Stimulated activated CD4-positive, alpha-beta T cell treated with anti-CD3 and anti-CD28 coated beads, Interleukin-15, amount 100 ng/mL, for 1 hour (primary cell): ENCODE measurements around the gene LILRA1.
"Not testable (repeated sequence)": the region's sequence is repeated elsewhere in the genome, so short reads cannot be mapped to it uniquely, and the experiment has no call there.

Source experiments
- DNase-seq, 2 donors: peaks; one replicate each; pipeline ENCODE4 v3.0.0-alpha.2; 2020; ENCODE audit warnings: low read depth in 1 of 2, low spot score in 1 of 2

LILRA1 gene

DNA sequence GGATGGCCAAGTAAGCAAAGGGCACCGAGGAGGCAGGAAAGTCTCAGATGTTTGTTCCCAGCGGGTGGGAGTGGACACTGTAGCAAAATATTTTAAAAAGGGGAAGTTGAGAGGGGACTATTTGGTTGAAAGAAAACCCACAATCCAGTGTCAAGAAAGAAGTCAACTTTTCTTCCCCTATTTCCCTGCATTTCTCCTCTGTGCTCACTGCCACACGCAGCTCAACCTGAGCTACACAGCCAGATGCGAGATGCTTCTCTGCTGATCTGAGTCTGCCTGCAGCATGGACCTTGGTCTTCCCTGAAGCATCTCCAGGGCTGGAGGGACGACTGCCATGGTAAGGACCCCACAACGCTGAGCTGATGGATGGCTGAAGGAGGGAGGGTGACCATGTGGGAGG is at the start of gene LILRA1:
Gene LILRA1 (plus strand): TSS at position 188 of the 400 bp plus-strand sequence. CDS start 613 bp downstream, outside the sequence.
- DNase-seq = not testable (repeated sequence)

DNA sequence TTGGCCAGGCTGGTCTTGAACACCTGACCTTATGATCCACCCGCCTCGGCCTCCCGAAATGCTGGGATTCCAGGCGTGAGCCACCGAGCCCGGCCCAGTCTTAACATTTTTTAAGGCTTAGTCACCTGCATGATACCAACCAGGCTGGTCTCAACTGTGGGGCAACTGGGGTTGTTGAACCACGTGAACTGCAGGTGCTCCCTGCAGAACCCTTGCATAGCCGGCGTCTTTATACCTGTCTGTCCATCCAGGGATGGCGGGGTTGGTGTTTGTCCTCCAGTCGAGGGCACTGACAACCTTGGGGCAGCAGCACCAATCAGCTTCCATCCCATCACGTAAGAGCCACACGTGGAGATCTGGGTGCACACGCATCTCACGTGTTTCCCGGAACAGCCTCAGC is 44.6 kb upstream of the LILRA1 start:
- DNase-seq = no peak

GRCh38 chr19:54549224-54549623 is 44.2 kb upstream of the LILRA1 start:
- no peak for DNase-seq

- no peak for DNase-seq
Observed at GRCh38 chr19:54551293-54551692, 42.1 kb upstream of the LILRA1 start.

- no peak for DNase-seq
Observed at GRCh38 chr19:54551950-54552912, 41.2 kb upstream of the LILRA1 start.

DNA sequence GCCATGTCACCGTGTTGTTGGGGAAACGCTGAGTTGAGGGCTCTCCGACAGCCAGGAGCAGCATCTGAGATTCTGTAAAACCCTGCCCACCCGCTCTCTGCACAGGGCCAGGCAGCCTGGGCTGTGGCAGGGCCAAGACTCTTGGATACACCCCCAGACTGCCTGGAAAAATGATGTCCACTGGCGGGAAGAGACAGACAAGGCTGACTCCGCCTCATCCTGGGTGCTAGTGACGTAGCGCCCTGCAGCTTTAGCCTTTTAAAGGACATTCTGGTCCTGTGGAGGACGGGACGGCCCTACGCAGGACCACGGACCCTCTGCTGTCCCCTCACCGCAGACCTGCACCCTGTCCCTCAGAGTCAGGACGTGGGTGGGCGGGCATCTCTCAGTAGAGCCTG is 40.5 kb upstream of the LILRA1 start:
- DNase-seq = no peak

DNA sequence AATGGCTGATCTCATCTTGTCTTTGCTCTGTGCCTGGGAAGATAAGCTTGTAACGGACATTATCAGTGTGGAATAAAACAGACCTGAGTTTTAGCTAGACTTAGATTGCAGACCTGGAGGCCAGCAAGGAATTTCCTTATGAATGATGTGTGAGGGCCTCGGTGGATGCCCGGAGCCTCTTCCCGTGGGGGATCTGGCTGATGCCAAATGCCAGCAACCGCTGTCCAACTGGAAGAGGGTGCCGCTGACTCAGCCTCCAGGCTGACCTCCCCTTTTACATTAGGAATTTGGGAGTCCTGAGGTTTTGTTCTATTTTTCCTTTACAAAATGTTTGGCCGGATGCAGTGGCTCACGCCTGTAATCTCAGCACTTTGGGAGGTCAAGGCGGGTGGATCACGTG is 39.4 kb upstream of the LILRA1 start:
- no peak for DNase-seq

- no peak for DNase-seq
Observed at GRCh38 chr19:54554896-54555295, 38.5 kb upstream of the LILRA1 start.

DNA sequence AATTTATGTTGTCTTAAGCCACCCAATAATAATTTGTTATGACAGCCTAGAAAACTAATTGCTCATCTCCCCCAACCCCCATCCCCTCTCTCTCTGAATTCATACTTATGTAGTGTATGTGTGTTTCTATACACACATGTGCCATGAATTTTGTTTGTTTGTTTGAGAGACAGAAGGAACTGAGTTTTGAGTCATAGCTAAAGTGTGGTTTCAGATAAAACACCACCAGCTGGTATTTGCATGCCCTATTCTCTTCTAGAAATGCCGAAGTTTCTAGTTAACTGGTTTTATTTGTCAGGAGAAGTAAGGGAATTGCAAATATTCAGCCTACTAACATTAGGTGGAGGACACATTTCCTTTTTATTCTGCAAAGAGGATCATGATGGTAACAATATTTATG is 37.2 kb upstream of the LILRA1 start:
- no peak for DNase-seq

DNA sequence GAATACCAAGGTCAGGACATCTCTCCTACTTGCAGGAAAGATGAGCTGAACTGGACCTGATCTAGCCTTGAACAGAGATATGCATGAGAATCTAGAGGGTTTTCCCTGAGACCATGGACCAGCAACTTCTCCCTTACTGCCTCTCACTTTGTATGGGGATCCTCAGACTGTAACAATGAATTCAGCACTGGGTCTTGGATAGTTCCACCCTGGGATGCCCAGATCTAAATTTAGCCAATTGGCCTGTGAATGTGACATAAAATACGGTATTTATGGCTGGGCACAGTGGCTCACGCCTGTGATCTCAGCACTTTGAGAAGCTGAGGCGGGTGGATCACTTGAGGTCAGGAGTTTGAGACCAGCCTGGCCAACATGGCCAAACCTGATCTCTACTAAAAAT is 35.1 kb upstream of the LILRA1 start:
- DNase-seq = no peak

DNA sequence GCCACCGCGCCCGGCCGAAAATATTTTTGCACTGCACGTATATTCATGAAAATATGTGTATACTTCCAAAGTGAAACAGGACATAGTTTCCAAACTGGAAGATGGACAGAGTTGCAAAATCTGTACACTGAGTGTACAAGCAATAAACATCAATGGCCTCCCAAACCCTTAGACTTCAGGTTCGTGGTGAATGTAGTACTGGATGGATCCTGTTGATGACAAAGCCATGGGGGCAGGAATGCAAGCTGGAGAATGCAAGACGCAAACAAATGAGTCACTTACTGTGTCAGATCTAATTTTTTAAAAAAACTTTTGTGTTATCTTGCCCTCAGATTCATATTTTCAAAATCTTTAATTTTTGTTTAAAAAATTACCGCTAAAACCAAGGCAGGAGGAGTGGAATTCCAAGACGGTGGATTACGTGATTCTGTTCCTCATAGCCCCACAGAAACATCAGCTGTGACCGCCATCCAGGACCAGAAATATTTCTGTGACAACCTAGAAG is 32.5 kb upstream of the LILRA1 start:
- no peak for DNase-seq

- no peak for DNase-seq
Observed at GRCh38 chr19:54561840-54562239, 31.6 kb upstream of the LILRA1 start.

DNA sequence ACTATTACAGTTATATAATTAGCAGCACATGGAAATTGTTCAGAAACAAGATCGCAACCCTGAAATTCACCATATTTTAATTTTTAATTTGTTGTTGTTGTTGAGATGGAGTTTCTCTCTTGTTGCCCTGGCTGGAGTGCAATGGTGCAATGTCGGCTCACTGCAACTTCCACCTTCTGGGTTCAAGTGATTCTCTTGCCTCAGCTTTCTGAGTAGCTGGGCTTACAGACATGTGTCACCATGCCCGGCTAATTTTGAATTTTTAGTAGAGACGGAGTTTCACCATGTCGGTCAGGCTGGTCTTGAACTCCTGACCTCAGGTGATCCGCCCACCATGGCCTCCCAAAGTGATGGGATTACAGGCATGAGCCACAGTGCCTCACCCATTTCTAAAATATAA is 30.2 kb upstream of the LILRA1 start:
- DNase-seq = not testable (repeated sequence)

DNA sequence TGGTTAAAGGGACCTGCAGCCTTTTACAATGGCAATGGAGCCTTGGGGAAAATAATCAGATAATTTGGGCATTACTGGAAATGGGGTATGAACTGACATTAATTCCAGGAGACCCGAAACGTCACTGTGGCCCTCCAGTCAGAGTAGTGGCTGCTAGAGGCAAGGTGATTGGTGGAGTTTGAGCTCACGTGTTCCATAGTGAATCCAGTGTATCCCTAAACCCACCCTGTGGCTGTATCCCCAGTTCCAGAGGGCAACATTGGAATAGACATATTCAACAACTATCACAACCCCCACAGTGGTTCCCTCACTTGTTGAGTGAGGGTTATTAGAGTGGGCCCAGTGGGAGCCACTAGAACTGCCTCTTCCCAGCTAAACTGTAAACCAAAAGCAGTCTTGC is 23.1 kb upstream of the LILRA1 start:
- DNase-seq = no peak

DNA sequence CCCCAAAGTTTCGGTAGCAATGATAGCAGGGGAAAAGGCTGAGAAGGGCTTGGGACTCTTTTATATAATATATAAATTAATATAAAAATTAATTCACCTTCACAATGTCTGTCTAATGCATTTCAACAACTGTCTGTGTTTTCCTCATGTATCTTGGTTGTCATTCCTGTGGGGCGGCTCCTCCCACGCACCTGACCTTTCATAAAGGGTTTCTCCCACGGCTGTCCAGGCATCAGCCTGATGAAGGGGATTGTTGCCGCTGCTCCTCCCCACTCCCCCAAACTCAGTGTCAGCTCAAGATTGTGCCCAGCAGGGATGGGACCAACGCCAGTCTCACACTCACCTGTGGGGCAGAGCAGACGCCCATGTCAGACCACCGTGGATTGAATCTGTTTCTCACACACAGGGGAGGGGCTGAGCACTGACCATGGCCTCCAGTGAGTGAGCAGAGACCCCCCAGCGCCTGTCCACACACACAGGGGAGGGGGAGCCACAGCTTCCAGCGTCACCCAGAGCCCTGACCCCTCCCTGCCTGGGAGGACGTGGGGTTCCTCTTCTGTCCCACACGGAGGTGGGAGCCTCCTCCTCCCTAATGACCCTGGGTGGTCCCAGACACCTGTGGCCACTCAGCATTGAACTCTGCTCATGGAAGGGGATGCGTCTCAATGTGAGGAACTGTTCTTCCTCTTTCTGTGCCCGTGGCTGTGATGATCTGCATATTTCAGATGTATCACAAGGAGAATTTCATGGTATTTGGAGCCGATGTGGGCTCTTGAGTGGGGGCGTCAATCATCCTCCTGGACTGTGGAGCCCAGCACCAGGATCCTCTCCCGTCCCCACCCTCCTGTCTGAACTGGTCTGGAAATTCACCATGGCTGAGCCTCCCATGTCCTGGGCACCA is 21.5 kb upstream of the LILRA1 start:
- not testable (repeated sequence) for DNase-seq

DNA sequence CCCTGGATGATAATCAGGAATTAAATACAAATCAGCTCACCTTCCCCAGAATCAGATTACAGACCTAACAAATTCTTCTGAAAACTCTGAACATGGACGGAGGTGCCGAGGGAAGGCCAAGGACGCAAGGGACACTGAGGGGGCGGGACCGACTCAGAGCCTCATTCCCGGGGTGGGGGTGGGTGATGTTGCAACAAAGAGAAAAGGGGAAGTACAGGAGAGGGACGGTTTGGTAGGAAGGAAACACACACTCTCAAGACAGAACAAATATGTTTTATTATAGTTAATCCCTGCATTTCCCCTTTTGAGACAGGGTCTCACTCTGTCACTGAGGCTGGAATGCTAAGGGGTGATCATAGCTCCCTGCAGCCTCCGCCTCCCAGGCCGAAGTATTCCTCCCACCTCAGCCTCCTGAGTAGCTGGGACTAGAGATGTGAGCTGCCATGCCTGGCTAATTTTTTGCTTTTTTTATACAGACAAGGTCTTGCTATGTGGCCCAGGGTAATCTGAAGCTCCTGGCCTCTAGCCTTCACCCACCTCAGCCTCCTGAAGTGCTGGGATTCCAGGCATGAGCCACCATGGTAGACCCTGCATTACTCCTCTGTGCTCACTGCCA is 20.6 kb upstream of the LILRA1 start:
- no peak for DNase-seq

GRCh38 chr19:54573330-54573872 is 20.0 kb upstream of the LILRA1 start, which contains the start of gene LILRA2:
TSS of gene LILRA2 (plus strand) at chr19:54573790. CDS start at chr19:54573879, 89 bp downstream.
- no peak for DNase-seq

GRCh38 chr19:54574051-54574450 is 19.4 kb upstream of the LILRA1 start:
- DNase-seq = no peak

GRCh38 chr19:54574527-54575056 is 18.8 kb upstream of the LILRA1 start:
- no peak for DNase-seq

GRCh38 chr19:54575205-54575604 is 18.2 kb upstream of the LILRA1 start:
- DNase-seq = not testable (repeated sequence)
